Bronchial epithelial cell (primary cell): ENCODE data around the gene SAMD4A. TPM values are rescaled to one million over a fixed set of nuclear protein-coding genes. Genes with fewer than 3 reads are reported as not detected.

Experiments used
- DNase-seq: peaks from one replicate; pipeline ENCODE4 v3.0.0-alpha.2; 2010; ENCODE audit warnings: low read depth
- FAIRE-seq: peaks from 2 replicates; lab custom pipeline; 2011; peaks lifted over from hg19 to GRCh38; lab: Jason Lieb, UNC
- H3K27me3 ChIP-seq: 2 replicates; pipeline ENCODE4 v1.5.1; 2011; ENCODE audit warnings: low read length; ENCODE audit not compliant: control insufficient read depth, insufficient read depth
- H3K36me3 ChIP-seq: 2 replicates; pipeline ENCODE4 v1.5.1; 2011; ENCODE audit warnings: low read length; ENCODE audit not compliant: control insufficient read depth, insufficient read depth
- H3K4me3 ChIP-seq: 2 replicates; pipeline ENCODE4 v1.5.1; 2011; ENCODE audit warnings: mild to moderate bottlenecking, low read depth, low read length, control low read depth
- total RNA-seq: library from RNA; depleted of rRNA; stranded (reverse); fragments of >200 nt; gene quantifications from 2 replicates; pipeline ENCODE4 v1.2.1, GENCODE V29; 2014
- TF ChIP-seq, protein P1 (sequence below): IDR thresholded peaks from 2 replicates; pipeline ENCODE4 v1.5.1; 2011; ENCODE audit warnings: mild to moderate bottlenecking, moderate library complexity, low read length, control low read depth, inconsistent platforms; ENCODE audit not compliant: insufficient read depth, severe bottlenecking

SAMD4A gene
- total RNA-seq, 1 donor from 2014 or later = 13.4 TPM

GRCh38 chr14:54711812-54712464 lies 145.0 kb downstream of the SAMD4A start:
- FAIRE-seq (no peak), DNase-seq (no peak)
- Histone ChIP-seq H3K27me3 (no peaks in the 10 kb centered on the region), H3K4me3 (no peak overlapping the region), H3K36me3 (peaks cover 1% of the 10 kb centered on the region)
- TF ChIP-seq, protein P1, sequence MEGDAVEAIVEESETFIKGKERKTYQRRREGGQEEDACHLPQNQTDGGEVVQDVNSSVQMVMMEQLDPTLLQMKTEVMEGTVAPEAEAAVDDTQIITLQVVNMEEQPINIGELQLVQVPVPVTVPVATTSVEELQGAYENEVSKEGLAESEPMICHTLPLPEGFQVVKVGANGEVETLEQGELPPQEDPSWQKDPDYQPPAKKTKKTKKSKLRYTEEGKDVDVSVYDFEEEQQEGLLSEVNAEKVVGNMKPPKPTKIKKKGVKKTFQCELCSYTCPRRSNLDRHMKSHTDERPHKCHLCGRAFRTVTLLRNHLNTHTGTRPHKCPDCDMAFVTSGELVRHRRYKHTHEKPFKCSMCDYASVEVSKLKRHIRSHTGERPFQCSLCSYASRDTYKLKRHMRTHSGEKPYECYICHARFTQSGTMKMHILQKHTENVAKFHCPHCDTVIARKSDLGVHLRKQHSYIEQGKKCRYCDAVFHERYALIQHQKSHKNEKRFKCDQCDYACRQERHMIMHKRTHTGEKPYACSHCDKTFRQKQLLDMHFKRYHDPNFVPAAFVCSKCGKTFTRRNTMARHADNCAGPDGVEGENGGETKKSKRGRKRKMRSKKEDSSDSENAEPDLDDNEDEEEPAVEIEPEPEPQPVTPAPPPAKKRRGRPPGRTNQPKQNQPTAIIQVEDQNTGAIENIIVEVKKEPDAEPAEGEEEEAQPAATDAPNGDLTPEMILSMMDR = no peak

GRCh38 chr14:54712465-54713200 lies 145.7 kb downstream of the SAMD4A start:
- TF ChIP-seq, protein P1 = no peak
- DNase-seq (no peak), FAIRE-seq (no peak)
- Histone ChIP-seq H3K36me3 (peaks cover 1% of the 10 kb centered on the region), H3K4me3 (no peak overlapping the region), H3K27me3 (no peaks in the 10 kb centered on the region)

DNA sequence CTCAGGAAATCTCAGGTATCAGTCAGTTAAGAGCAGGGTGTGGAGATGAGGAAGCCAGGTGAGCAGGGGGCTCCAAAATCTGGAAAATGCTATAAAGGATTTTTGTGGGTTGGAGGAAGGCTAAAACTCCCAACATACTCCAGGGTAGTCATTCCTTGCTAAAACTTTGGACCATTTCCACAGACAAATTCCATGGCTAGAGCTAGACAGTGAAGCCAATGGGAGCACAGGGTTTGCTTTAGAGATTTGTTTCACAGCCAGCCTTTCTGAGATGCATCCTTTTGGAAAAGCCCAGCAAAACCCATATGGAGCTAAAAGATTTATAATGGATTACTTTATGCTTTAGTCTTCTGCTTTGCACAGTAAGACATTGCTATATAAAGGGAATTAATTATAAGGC lies 146.5 kb downstream of the SAMD4A start:
- H3K36me3 ChIP-seq = peaks cover 1% of the 10 kb centered on the region
- FAIRE-seq (no peak), DNase-seq (no peak)
- no peak overlapping the region for H3K4me3 ChIP-seq
- H3K27me3 ChIP-seq = no peaks in the 10 kb centered on the region
- TF ChIP-seq, protein P1 = no peak

- FAIRE-seq (no peak), DNase-seq (peak; percentile 55)
- Histone ChIP-seq H3K27me3 (no peaks in the 10 kb centered on the region), H3K4me3 (no peak overlapping the region), H3K36me3 (peaks cover 1% of the 10 kb centered on the region)
- TF ChIP-seq, protein P1 = no peak
Observed at GRCh38 chr14:54715239-54715638, 148.3 kb downstream of the SAMD4A start.

- DNase-seq = no peak
- Histone ChIP-seq H3K36me3 (no peaks in the 10 kb centered on the region), H3K27me3 (no peaks in the 10 kb centered on the region), H3K4me3 (no peak overlapping the region)
- TF ChIP-seq, protein P1 = no peak
- no peak for FAIRE-seq
Observed at GRCh38 chr14:54715811-54716210, 148.9 kb downstream of the SAMD4A start.

DNA sequence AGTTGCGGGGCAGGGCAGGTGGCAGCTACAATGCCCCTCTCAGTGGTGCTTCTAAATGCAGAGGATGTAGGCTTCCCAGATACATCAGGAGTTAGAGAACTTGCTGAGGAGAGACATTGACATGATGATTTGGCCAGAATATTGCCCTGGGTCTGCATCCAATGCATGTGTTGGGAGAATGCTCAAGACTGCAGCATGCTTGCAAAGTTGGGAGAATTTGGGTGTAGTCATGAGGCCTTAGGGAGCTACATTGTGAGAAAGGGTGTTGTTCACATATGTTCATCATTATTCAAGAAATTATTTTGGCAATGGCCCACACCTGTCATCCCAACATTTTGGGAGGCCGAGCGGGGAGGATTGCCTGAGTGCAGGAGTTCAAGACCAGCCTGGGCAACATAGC lies 149.9 kb downstream of the SAMD4A start:
- no peak overlapping the region for H3K4me3 ChIP-seq
- no peaks in the 10 kb centered on the region for H3K27me3 ChIP-seq
- TF ChIP-seq, protein P1 = no peak
- DNase-seq (no peak), FAIRE-seq (no peak)
- no peaks in the 10 kb centered on the region for H3K36me3 ChIP-seq
